ENCODE measurements around the gene CLIC3.

Gene CLIC3

GRCh38 chr9:137025517-137025966, 29.2 kb upstream of the CLIC3 start:
- peaks cover 0 to 10% (median 5%) of the 10 kb centered on the region in 5 donors for H3K36me3 ChIP-seq (ENCODE audit: control insufficient read depth in 5 of 5, insufficient read depth in 5 of 5, low read length in 5 of 5)
- no peak overlapping the region for H3K27ac ChIP-seq (ENCODE audit: low read depth, low read length)
- H3K9me3 ChIP-seq (ENCODE audit: control insufficient read depth in 5 of 5, low read length in 5 of 5): no peaks in the 10 kb centered on the region
- H3K4me3 ChIP-seq (ENCODE audit: low read depth in 1 of 5, low read length in 5 of 5): no peak overlapping the region
- no peak overlapping the region for H3K9ac ChIP-seq (ENCODE audit: low read length in 5 of 5)
- H3K27me3 ChIP-seq (ENCODE audit: control insufficient read depth in 5 of 5, insufficient read depth in 4 of 5, low read length in 5 of 5): no peaks in the 10 kb centered on the region
- peaks cover 4 to 69% (median 53%) of the 10 kb centered on the region in 5 donors for H3K4me1 ChIP-seq (ENCODE audit: control insufficient read depth in 5 of 5, insufficient read depth in 5 of 5, low read length in 5 of 5)

- Histone ChIP-seq H3K9ac (ENCODE audit: low read length in 5 of 5) (peak overlapping the region in 1 of 5 donors; percentile 11), H3K27ac (ENCODE audit: low read depth, low read length) (peak overlapping the region; percentile 10), H3K36me3 (ENCODE audit: control insufficient read depth in 5 of 5, insufficient read depth in 5 of 5, low read length in 5 of 5) (peaks cover 0 to 24% (median 8%) of the 10 kb centered on the region in 5 donors), H3K27me3 (ENCODE audit: control insufficient read depth in 5 of 5, insufficient read depth in 4 of 5, low read length in 5 of 5) (no peaks in the 10 kb centered on the region), H3K9me3 (ENCODE audit: control insufficient read depth in 5 of 5, low read length in 5 of 5) (no peaks in the 10 kb centered on the region), H3K4me1 (ENCODE audit: control insufficient read depth in 5 of 5, insufficient read depth in 5 of 5, low read length in 5 of 5) (peaks cover 4 to 53% (median 41%) of the 10 kb centered on the region in 5 donors), H3K4me3 (ENCODE audit: low read depth in 1 of 5, low read length in 5 of 5) (no peak overlapping the region)
These were observed 27.2 kb upstream of the CLIC3 start for GRCh38 chr9:137023583-137023991.

DNA sequence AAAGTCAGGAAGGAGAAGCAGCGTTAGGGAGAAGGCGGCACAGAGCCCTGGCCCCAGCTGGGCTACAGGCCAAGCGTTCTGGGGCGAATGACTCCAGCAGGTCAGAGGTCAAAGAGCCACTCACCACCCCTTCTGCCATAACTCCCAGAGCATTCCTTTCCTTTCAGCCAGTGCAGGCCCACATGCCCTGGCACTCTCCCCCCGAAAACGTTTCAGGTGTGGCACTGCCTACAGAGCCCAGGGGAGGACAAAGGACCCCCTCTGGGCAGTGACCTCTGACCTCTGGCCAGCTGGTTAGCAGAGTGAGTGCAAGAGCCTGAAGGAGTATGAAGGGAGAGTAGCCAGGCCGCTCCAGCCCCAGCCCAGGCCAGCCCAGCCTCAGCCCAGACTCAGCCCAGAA, 26.8 kb upstream of the CLIC3 start:
- Histone ChIP-seq H3K27ac (ENCODE audit: low read depth, low read length) (peak overlapping the region; percentile 10), H3K9ac (ENCODE audit: low read length in 5 of 5) (peak overlapping the region in 1 of 5 donors; percentile 11), H3K4me1 (ENCODE audit: control insufficient read depth in 5 of 5, insufficient read depth in 5 of 5, low read length in 5 of 5) (peaks cover 4 to 50% (median 37%) of the 10 kb centered on the region in 5 donors), H3K36me3 (ENCODE audit: control insufficient read depth in 5 of 5, insufficient read depth in 5 of 5, low read length in 5 of 5) (peaks cover 0 to 25% (median 8%) of the 10 kb centered on the region in 5 donors), H3K9me3 (ENCODE audit: control insufficient read depth in 5 of 5, low read length in 5 of 5) (no peaks in the 10 kb centered on the region), H3K4me3 (ENCODE audit: low read depth in 1 of 5, low read length in 5 of 5) (no peak overlapping the region), H3K27me3 (ENCODE audit: control insufficient read depth in 5 of 5, insufficient read depth in 4 of 5, low read length in 5 of 5) (no peaks in the 10 kb centered on the region)

GRCh38 chr9:137022662-137023008, 26.3 kb upstream of the CLIC3 start:
- H3K27ac ChIP-seq (ENCODE audit: low read depth, low read length): no peak overlapping the region
- no peak overlapping the region for H3K9ac ChIP-seq (ENCODE audit: low read length in 5 of 5)
- H3K9me3 ChIP-seq (ENCODE audit: control insufficient read depth in 5 of 5, low read length in 5 of 5): no peaks in the 10 kb centered on the region
- peaks cover 4 to 49% (median 37%) of the 10 kb centered on the region in 5 donors for H3K4me1 ChIP-seq (ENCODE audit: control insufficient read depth in 5 of 5, insufficient read depth in 5 of 5, low read length in 5 of 5)
- no peak overlapping the region for H3K4me3 ChIP-seq (ENCODE audit: low read depth in 1 of 5, low read length in 5 of 5)
- no peaks in the 10 kb centered on the region for H3K27me3 ChIP-seq (ENCODE audit: control insufficient read depth in 5 of 5, insufficient read depth in 4 of 5, low read length in 5 of 5)
- H3K36me3 ChIP-seq (ENCODE audit: control insufficient read depth in 5 of 5, insufficient read depth in 5 of 5, low read length in 5 of 5): peaks cover 0 to 30% (median 13%) of the 10 kb centered on the region in 5 donors

DNA sequence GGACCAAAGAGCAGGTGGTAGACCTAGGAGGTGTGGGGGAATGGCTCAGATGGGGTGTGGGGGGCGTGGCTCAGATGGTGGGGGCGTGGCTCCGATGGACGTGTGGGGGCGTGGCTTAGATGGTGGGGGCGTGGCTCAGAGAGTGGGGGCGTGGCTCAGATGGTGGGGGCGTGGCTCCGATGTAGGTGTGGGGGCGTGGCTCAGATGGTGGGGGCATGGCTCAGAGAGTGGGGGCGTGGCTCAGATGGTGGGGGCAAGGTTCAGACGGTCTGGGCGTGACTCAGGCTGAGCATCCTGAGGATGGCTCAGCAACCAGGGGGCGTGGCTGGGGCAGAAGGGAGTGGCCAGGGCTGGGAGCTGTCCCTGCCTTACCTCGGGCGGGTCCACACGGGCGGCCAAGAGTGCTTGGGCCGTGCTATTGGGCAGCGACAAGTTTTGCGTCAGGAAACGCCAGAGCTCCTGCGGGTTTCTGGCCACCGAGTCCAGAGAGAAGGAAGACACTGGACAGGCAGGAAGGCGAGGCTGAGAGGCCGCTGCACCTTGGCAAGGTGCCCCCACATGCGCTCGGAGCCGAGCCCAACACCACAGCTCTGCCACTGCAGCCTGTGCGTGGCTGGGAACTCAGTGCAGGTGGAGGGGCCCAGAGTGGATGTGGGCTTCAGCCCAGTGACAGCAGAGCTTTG, 25.8 kb upstream of the CLIC3 start:
- Histone ChIP-seq H3K9ac (ENCODE audit: low read length in 5 of 5) (no peak overlapping the region), H3K4me1 (ENCODE audit: control insufficient read depth in 5 of 5, insufficient read depth in 5 of 5, low read length in 5 of 5) (peaks cover 2 to 44% (median 32%) of the 10 kb centered on the region in 5 donors), H3K36me3 (ENCODE audit: control insufficient read depth in 5 of 5, insufficient read depth in 5 of 5, low read length in 5 of 5) (peaks cover 0 to 35% (median 18%) of the 10 kb centered on the region in 5 donors), H3K27me3 (ENCODE audit: control insufficient read depth in 5 of 5, insufficient read depth in 4 of 5, low read length in 5 of 5) (no peaks in the 10 kb centered on the region), H3K27ac (ENCODE audit: low read depth, low read length) (no peak overlapping the region), H3K9me3 (ENCODE audit: control insufficient read depth in 5 of 5, low read length in 5 of 5) (no peaks in the 10 kb centered on the region), H3K4me3 (ENCODE audit: low read depth in 1 of 5, low read length in 5 of 5) (no peak overlapping the region)

DNA sequence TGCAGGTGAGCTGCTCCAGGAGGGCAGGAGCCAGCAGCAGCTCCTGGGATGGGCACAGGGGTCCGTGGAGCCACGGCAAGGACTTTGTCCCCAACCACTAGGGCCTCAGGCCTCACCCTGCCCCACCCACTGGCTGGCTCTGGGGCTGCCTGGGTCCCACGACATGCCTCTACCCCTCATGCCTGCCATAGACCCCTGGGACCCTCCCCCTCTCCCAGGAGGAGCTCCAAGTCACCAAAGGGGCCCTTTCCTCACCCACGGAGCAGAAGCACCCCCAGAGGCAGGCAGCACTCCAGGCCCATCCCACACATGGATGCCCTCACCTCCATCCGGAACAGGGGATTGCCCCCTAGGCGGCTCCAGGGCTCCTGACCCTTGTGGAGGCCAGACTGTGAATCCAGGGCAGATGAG, 25.2 kb upstream of the CLIC3 start:
- no peak overlapping the region for H3K4me3 ChIP-seq (ENCODE audit: low read depth in 1 of 5, low read length in 5 of 5)
- H3K27ac ChIP-seq (ENCODE audit: low read depth, low read length): no peak overlapping the region
- H3K36me3 ChIP-seq (ENCODE audit: control insufficient read depth in 5 of 5, insufficient read depth in 5 of 5, low read length in 5 of 5): peaks cover 0 to 40% (median 23%) of the 10 kb centered on the region in 5 donors
- peaks cover 0 to 39% (median 27%) of the 10 kb centered on the region in 5 donors for H3K4me1 ChIP-seq (ENCODE audit: control insufficient read depth in 5 of 5, insufficient read depth in 5 of 5, low read length in 5 of 5)
- no peak overlapping the region for H3K9ac ChIP-seq (ENCODE audit: low read length in 5 of 5)
- no peaks in the 10 kb centered on the region for H3K27me3 ChIP-seq (ENCODE audit: control insufficient read depth in 5 of 5, insufficient read depth in 4 of 5, low read length in 5 of 5)
- H3K9me3 ChIP-seq (ENCODE audit: control insufficient read depth in 5 of 5, low read length in 5 of 5): no peaks in the 10 kb centered on the region

GRCh38 chr9:137020771-137021567, 24.6 kb upstream of the CLIC3 start:
- peaks cover 0 to 33% (median 20%) of the 10 kb centered on the region in 5 donors for H3K4me1 ChIP-seq (ENCODE audit: control insufficient read depth in 5 of 5, insufficient read depth in 5 of 5, low read length in 5 of 5)
- no peak overlapping the region for H3K4me3 ChIP-seq (ENCODE audit: low read depth in 1 of 5, low read length in 5 of 5)
- H3K36me3 ChIP-seq (ENCODE audit: control insufficient read depth in 5 of 5, insufficient read depth in 5 of 5, low read length in 5 of 5): peaks cover 0 to 47% (median 28%) of the 10 kb centered on the region in 5 donors
- no peaks in the 10 kb centered on the region for H3K27me3 ChIP-seq (ENCODE audit: control insufficient read depth in 5 of 5, insufficient read depth in 4 of 5, low read length in 5 of 5)
- no peak overlapping the region for H3K9ac ChIP-seq (ENCODE audit: low read length in 5 of 5)
- H3K27ac ChIP-seq (ENCODE audit: low read depth, low read length): no peak overlapping the region
- no peaks in the 10 kb centered on the region for H3K9me3 ChIP-seq (ENCODE audit: control insufficient read depth in 5 of 5, low read length in 5 of 5)

DNA sequence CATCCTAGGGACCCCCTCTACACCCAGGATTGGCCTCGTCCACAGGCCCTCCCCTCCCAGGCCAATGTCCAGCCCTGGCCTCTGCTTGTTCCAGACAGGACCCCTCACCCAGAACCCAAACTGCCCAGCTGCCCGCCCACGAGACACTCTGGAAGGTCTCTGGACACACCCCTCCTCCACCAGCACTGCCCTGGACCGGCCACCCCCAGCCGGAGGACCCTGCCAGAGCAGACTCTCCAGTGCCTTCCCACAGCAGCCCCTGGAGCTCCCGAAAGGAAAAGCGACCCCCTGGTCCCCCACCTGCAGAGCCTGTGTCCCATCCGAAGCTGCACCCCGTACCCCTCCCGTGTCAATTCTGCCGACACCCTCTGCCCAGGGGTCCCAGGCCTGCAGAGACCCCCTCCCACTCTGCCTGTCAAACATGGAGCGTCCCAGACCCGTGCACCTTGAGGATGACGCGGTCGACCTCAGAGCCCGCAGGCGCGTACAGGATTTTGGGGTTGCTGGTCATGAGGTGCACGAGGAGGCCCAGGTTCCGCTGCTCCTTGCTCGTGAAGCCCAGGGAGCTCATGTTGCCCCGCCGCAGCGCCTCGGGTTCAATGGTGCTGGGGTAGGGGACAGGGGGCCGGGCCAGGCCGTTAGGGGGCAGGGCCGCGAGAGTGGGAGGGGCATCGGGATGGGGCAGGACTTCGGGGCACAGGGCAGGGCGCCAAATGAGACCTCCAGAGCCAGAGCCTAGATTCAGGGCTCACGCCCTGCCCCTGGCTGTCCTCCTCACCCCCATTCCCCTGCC, 23.7 kb upstream of the CLIC3 start:
- no peaks in the 10 kb centered on the region for H3K9me3 ChIP-seq (ENCODE audit: control insufficient read depth in 5 of 5, low read length in 5 of 5)
- no peak overlapping the region for H3K9ac ChIP-seq (ENCODE audit: low read length in 5 of 5)
- H3K4me1 ChIP-seq (ENCODE audit: control insufficient read depth in 5 of 5, insufficient read depth in 5 of 5, low read length in 5 of 5): peaks cover 0 to 24% (median 12%) of the 10 kb centered on the region in 5 donors
- H3K27me3 ChIP-seq (ENCODE audit: control insufficient read depth in 5 of 5, insufficient read depth in 4 of 5, low read length in 5 of 5): no peaks in the 10 kb centered on the region
- no peak overlapping the region for H3K27ac ChIP-seq (ENCODE audit: low read depth, low read length)
- no peak overlapping the region for H3K4me3 ChIP-seq (ENCODE audit: low read depth in 1 of 5, low read length in 5 of 5)
- H3K36me3 ChIP-seq (ENCODE audit: control insufficient read depth in 5 of 5, insufficient read depth in 5 of 5, low read length in 5 of 5): peaks cover 0 to 55% (median 36%) of the 10 kb centered on the region in 5 donors

DNA sequence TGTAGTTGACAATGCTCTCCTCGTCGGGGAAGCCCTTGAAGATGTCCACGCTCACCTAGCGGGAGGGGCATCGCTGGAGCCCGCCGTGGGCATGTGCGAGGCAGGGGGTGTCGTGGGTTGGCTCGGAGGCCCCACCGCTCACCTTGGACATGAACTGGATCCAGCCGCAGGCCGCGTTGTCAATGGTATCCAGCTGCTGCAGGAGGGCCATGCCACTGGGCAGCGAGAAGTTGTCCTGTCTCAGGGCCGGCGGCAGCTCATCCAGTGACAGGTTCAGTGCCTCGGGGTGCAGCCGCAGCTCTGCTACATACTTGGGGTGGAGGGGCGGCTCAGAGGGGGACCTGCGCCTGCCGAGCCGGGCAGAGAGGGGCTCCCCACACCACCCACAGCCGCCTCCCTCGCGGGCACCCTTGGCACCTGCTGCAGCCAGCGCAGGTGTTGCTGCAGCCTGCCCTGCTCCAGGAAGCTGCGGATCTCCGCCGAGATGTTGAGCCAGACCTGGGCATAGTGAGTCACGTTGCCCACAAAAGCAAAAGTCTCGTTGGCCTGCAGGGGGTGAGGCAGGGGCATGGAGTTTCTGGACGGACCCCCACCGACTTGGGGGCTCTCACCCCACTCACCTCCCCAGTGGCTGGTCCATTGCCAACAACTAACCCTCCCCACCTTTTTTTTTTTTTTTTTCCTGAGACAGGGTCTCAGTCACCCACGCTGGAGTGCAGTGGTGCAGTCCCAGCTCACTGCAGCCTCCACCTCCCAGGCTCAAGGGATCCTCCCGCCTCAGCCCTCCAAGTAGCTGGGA, 22.6 kb upstream of the CLIC3 start:
- H3K9ac ChIP-seq (ENCODE audit: low read length in 5 of 5): no peak overlapping the region
- peaks cover 0 to 16% (median 11%) of the 10 kb centered on the region in 5 donors for H3K4me1 ChIP-seq (ENCODE audit: control insufficient read depth in 5 of 5, insufficient read depth in 5 of 5, low read length in 5 of 5)
- H3K4me3 ChIP-seq (ENCODE audit: low read depth in 1 of 5, low read length in 5 of 5): no peak overlapping the region
- no peak overlapping the region for H3K27ac ChIP-seq (ENCODE audit: low read depth, low read length)
- peaks cover 0 to 66% (median 46%) of the 10 kb centered on the region in 5 donors for H3K36me3 ChIP-seq (ENCODE audit: control insufficient read depth in 5 of 5, insufficient read depth in 5 of 5, low read length in 5 of 5)
- H3K27me3 ChIP-seq (ENCODE audit: control insufficient read depth in 5 of 5, insufficient read depth in 4 of 5, low read length in 5 of 5): no peaks in the 10 kb centered on the region
- H3K9me3 ChIP-seq (ENCODE audit: control insufficient read depth in 5 of 5, low read length in 5 of 5): no peaks in the 10 kb centered on the region

Measured in subcutaneous abdominal adipose tissue (tissue), 5 donors.